IMR-90 (cell line): Measurements from ENCODE around the gene ZCCHC24. TPM values are rescaled to one million over a fixed set of nuclear protein-coding genes. Genes with fewer than 3 reads are reported as not detected.

Experiments
- ATAC-seq: fragments of 200-7000 bp; cut with Tn5 transposase; 2 replicates; pipeline ENCODE4 v1.9.1; 2020; ENCODE audit warnings: low read depth, mild to moderate bottlenecking, moderate library complexity
- BruUV-seq: library from RNA; stranded (reverse); fragments of 400-500 nt; replicated peaks from 2 replicates; lab custom pipeline; 2021; lab: Mats Ljungman, UMichigan
- CTCF ChIA-PET: fragments of 300-600 bp; formaldehyde crosslinking; extraction: SDS; loops from one replicate; lab custom pipeline; 2021; ENCODE audit warnings: antibody characterized with exemption; lab: Yijun Ruan, JAX
- POLR2A ChIA-PET: fragments of 300-600 bp; sonication (Branson Sonifier 250); formaldehyde crosslinking; loops from one replicate; lab custom pipeline; 2022; ENCODE audit warnings: antibody characterized with exemption; ENCODE audit not compliant: unreplicated experiment; lab: Charles Lee
- DNase-seq: peaks from one replicate; pipeline ENCODE4 v3.0.0; 2013
- H2AFZ ChIP-seq: replicated peaks from 2 replicates; pipeline ENCODE3; 2013; ENCODE audit warnings: low read length, mild to moderate bottlenecking; ENCODE audit not compliant: poor library complexity
- H2AK5ac ChIP-seq: 2 replicates; pipeline ENCODE4 v1.6.1; 2013; ENCODE audit warnings: low read depth, low read length, inconsistent platforms
- H2AK9ac ChIP-seq: replicated peaks from 2 replicates; pipeline ENCODE3; 2013; ENCODE audit warnings: mild to moderate bottlenecking, low read depth, low read length, moderate library complexity; ENCODE audit not compliant: poor library complexity
- H2BK120ac ChIP-seq: 2 replicates; pipeline ENCODE4 v1.6.1; 2013; ENCODE audit warnings: low read depth, low read length, inconsistent platforms
- H2BK15ac ChIP-seq: 3 replicates; pipeline ENCODE4 v1.6.1; 2013; ENCODE audit warnings: low read depth, low read length, inconsistent platforms
- H2BK20ac ChIP-seq: 2 replicates; pipeline ENCODE4 v1.6.1; 2013; ENCODE audit warnings: low read depth, mild to moderate bottlenecking, inconsistent platforms, low read length, moderate library complexity
- H2BK5ac ChIP-seq: 2 replicates; pipeline ENCODE4 v1.6.1; 2013; ENCODE audit warnings: mild to moderate bottlenecking, low read depth, low read length, inconsistent platforms; ENCODE audit not compliant: poor library complexity, severe bottlenecking
- H3K14ac ChIP-seq: replicated peaks from 2 replicates; pipeline ENCODE4 v1.6.1; 2013; ENCODE audit warnings: low read depth, low read length, inconsistent platforms
- H3K18ac ChIP-seq: 2 replicates; pipeline ENCODE4 v1.6.1; 2013; ENCODE audit warnings: low read depth, low read length, control low read depth
- H3K23ac ChIP-seq: 2 replicates; pipeline ENCODE4 v1.6.1; 2013; ENCODE audit warnings: low read depth, low read length, inconsistent platforms
- H3K27ac ChIP-seq: 2 replicates; pipeline ENCODE4 v1.5.1; 2013; ENCODE audit warnings: mild to moderate bottlenecking, control low read depth, low read length; ENCODE audit not compliant: insufficient read depth
- H3K27me3 ChIP-seq: 2 replicates; pipeline ENCODE4 v1.6.1; 2013; ENCODE audit warnings: low read length; ENCODE audit not compliant: control insufficient read depth, insufficient read depth
- H3K36me3 ChIP-seq: 2 replicates; pipeline ENCODE4 v1.6.1; 2013; ENCODE audit warnings: low read length, mixed read lengths; ENCODE audit not compliant: control insufficient read depth, insufficient read depth
- H3K4ac ChIP-seq: 2 replicates; pipeline ENCODE4 v1.6.1; 2013; ENCODE audit warnings: low read depth, low read length, inconsistent platforms
- H3K4me1 ChIP-seq: 2 replicates; pipeline ENCODE4 v1.6.1; 2013; ENCODE audit warnings: low read length, mixed read lengths; ENCODE audit not compliant: control insufficient read depth, insufficient read depth
- H3K4me2 ChIP-seq: 2 replicates; pipeline ENCODE4 v1.6.1; 2013; ENCODE audit warnings: low read depth, mild to moderate bottlenecking, control low read depth, low read length, moderate library complexity
- H3K4me3 ChIP-seq: 2 replicates; pipeline ENCODE4 v1.5.1; 2013; ENCODE audit warnings: low read depth, mild to moderate bottlenecking, control low read depth, low read length, moderate library complexity; ENCODE audit not compliant: insufficient read depth
- H3K56ac ChIP-seq: 2 replicates; pipeline ENCODE4 v1.6.1; 2013; ENCODE audit warnings: low read length, inconsistent platforms; ENCODE audit not compliant: insufficient read depth; ENCODE audit errors: extremely low read depth
- H3K79me1 ChIP-seq, 2 experiments: 2 replicates each; pipeline ENCODE4 v1.6.1; 2013; ENCODE audit warnings: low read length in 2 of 2, inconsistent platforms in 1 of 2, low read depth in 1 of 2
- H3K9ac ChIP-seq: 2 replicates; pipeline ENCODE4 v1.6.1; 2013; ENCODE audit warnings: low read depth, low read length, control low read depth
- H3K9me1 ChIP-seq: 2 replicates; pipeline ENCODE4 v1.6.1; 2013; ENCODE audit warnings: low read length, inconsistent platforms; ENCODE audit not compliant: insufficient read depth
- H3K9me3 ChIP-seq: 2 replicates; pipeline ENCODE4 v1.6.1; 2013; ENCODE audit warnings: low read length; ENCODE audit not compliant: control insufficient read depth, insufficient read depth
- H4K20me1 ChIP-seq: 2 replicates; pipeline ENCODE4 v1.6.1; 2013; ENCODE audit warnings: low read length, inconsistent platforms; ENCODE audit not compliant: insufficient read depth
- H4K5ac ChIP-seq: 2 replicates; pipeline ENCODE4 v1.6.1; 2013; ENCODE audit warnings: mild to moderate bottlenecking, low read depth, low read length, control low read depth
- H4K8ac ChIP-seq, 2 experiments: 2 replicates each; pipeline ENCODE4 v1.6.1; 2013; ENCODE audit warnings: low read depth in 2 of 2, low read length in 2 of 2, control low read depth in 1 of 2, inconsistent platforms in 1 of 2
- H4K91ac ChIP-seq: 2 replicates; pipeline ENCODE4 v1.6.1; 2013; ENCODE audit warnings: low read depth, low read length, inconsistent platforms; ENCODE audit not compliant: insufficient read depth
- MAFK ChIP-seq: IDR thresholded peaks from 2 replicates; pipeline ENCODE4 v1.6.1; 2012; ENCODE audit warnings: low read depth, low read length, improper control_type of control experiment
- POLR2A ChIP-seq: IDR thresholded peaks from 2 replicates; pipeline ENCODE4 v1.6.1; 2012; ENCODE audit warnings: mild to moderate bottlenecking, low read depth, low read length
- RFX5 ChIP-seq: IDR thresholded peaks from 2 replicates; pipeline ENCODE4 v1.8.0; 2012; ENCODE audit warnings: low read depth, mild to moderate bottlenecking, low read length, moderate library complexity
- WGBS, 2 experiments: methylation state at CpG; one replicate each; pipeline versions ENCODE4 v1.1.5 to v1.1.7; 2013; ENCODE audit warnings: missing lambda C conversion rate in 2 of 2; ENCODE audit not compliant: insufficient read length in 1 of 2; ENCODE audit errors: extremely low coverage in 2 of 2; 5-methylcytosine and 5-hydroxymethylcytosine counted together
- dilution Hi-C: fragments of 300-500 bp; cut with HindIII; formaldehyde crosslinking; loops from one replicate; pipeline ENCODE4 v1.14.3; 2018; ENCODE audit warnings: low sequenced_read_pairs; ENCODE audit not compliant: unreplicated experiment
- in situ Hi-C: fragments of 300-500 bp; cut with MboI; formaldehyde crosslinking; loops from 3 replicates; pipeline ENCODE4 v1.14.3; 2019; ENCODE audit warnings: low sequenced_read_pairs, inconsistent platforms, mixed read lengths
- intact Hi-C: fragments of 100-400 bp; cut with micrococcal nuclease; formaldehyde crosslinking; loops from 2 replicates; pipeline ENCODE4 v1.10.0; 2022
- polyA plus RNA-seq, 3 experiments: library from polyadenylated mRNA; depleted of rRNA; stranded (reverse); fragments of >200 nt; gene quantifications; 2 replicates each; pipeline ENCODE4 v1.2.3, GENCODE V29; 2012; ENCODE audit warnings: low replicate concordance in 1 of 3
- total RNA-seq: library from RNA; depleted of rRNA; stranded (reverse); fragments of >200 nt; gene quantifications from 2 replicates; pipeline ENCODE4 v1.2.3, GENCODE V29; 2012

The ZCCHC24 gene
- total and polyA plus RNA-seq, 2 of the 4 experiments (the other 2 are of a cell fraction), result 15.1 to 25.9 TPM

- no peak overlapping the region for H2BK5ac ChIP-seq
- TF ChIP-seq POLR2A (no peak), RFX5 (no peak), MAFK (no peak)
- H3K56ac ChIP-seq, result no peak overlapping the region
- ChIA-PET POLR2A (no interaction called here), CTCF (interaction anchor here (0.6 kb wide), 1 partner anchor 1014 kb away, joined by 3 read pairs; no protein-coding TSS in a partner anchor)
- H3K27ac ChIP-seq, result no peak overlapping the region
- no peaks in the 10 kb centered on the region for H3K27me3 ChIP-seq
- H3K4ac ChIP-seq, result no peak overlapping the region
- H3K4me3 ChIP-seq, result no peak overlapping the region
- H3K4me1 ChIP-seq, result no peaks in the 10 kb centered on the region; the same call in 1 of the 2 replicates
- 0 out of 2 replicates have a peak, but pooled peaks cover 3% of the 10 kb centered on the region for H4K20me1 ChIP-seq
- H3K79me1 ChIP-seq, result peaks cover 28 to 43% of the 10 kb centered on the region in 2 experiments
- H3K9me3 ChIP-seq, result no peaks in the 10 kb centered on the region
- no peak overlapping the region for H2BK120ac ChIP-seq
- H3K9ac ChIP-seq, result no peak overlapping the region
- DNase-seq (no peak), ATAC-seq (peak; percentile 41; the same call in 1 of the 2 replicates)
- intact Hi-C loops, result no loop called here
- 60% methylated on average over 1 of the region's 16 CpGs; no CpG with 5 or more reads in 1 of the 2 experiments for WGBS, 2 experiments
- in situ Hi-C loops, result loop anchor here (25.0 kb wide), 1 partner anchor 97 kb away; no protein-coding TSS in a partner anchor
- no peak overlapping the region for H3K18ac ChIP-seq
- peaks cover 71% of the 10 kb centered on the region for H3K36me3 ChIP-seq
- no peak overlapping the region for H2BK15ac ChIP-seq
- H4K5ac ChIP-seq, result no peak overlapping the region
- dilution Hi-C loops, result no loop called here
- H3K14ac ChIP-seq, result no peak overlapping the region
- peak overlapping the region; percentile 68 for H2AK9ac ChIP-seq
- no peak overlapping the region for H2BK20ac ChIP-seq
- H3K4me2 ChIP-seq, result no peak overlapping the region
- H2AK5ac ChIP-seq, result no peak overlapping the region
- peaks cover 8% of the 10 kb centered on the region; the same call in 1 of the 2 replicates for H3K9me1 ChIP-seq
- H4K8ac ChIP-seq, result no peak overlapping the region
- no peak overlapping the region for H4K91ac ChIP-seq
- H3K23ac ChIP-seq, result no peak overlapping the region
- no peak overlapping the region for H2AFZ ChIP-seq
- no TSS peak for BruUV-seq
Observed at GRCh38 chr10:79390551-79391229, 54.7 kb downstream of the ZCCHC24 start.
